ENCODE results near the gene CMTM8.

GRCh38 chr3:32303399-32303747, 64.9 kb downstream of the CMTM8 start:
- TF ChIP-seq POLR2A (IDR thresholded peaks at IDR 0.05): no peak
- TF ChIP-seq, protein P1, sequence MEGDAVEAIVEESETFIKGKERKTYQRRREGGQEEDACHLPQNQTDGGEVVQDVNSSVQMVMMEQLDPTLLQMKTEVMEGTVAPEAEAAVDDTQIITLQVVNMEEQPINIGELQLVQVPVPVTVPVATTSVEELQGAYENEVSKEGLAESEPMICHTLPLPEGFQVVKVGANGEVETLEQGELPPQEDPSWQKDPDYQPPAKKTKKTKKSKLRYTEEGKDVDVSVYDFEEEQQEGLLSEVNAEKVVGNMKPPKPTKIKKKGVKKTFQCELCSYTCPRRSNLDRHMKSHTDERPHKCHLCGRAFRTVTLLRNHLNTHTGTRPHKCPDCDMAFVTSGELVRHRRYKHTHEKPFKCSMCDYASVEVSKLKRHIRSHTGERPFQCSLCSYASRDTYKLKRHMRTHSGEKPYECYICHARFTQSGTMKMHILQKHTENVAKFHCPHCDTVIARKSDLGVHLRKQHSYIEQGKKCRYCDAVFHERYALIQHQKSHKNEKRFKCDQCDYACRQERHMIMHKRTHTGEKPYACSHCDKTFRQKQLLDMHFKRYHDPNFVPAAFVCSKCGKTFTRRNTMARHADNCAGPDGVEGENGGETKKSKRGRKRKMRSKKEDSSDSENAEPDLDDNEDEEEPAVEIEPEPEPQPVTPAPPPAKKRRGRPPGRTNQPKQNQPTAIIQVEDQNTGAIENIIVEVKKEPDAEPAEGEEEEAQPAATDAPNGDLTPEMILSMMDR (IDR thresholded peaks at IDR 0.05): no peak
